GM12865 (cell line): ENCODE measurements around the gene CTDSP1.

ENCODE experiments used
- DNase-seq: peaks from one replicate; pipeline ENCODE4 v3.0.0; 2010; ENCODE audit warnings: low read depth
- H3K4me3 ChIP-seq: 2 replicates; pipeline ENCODE4 v1.5.1; 2011; ENCODE audit warnings: mild to moderate bottlenecking, low read depth, low read length, control low read depth
- CTCF ChIP-seq: IDR thresholded peaks from 2 replicates; pipeline ENCODE4 v1.5.1; 2011; ENCODE audit warnings: low read length, control low read depth, low read depth, inconsistent platforms; ENCODE audit not compliant: insufficient read depth; ENCODE audit errors: missing control alignments

CTDSP1 gene

GRCh38 chr2:218395456-218395825, 4.2 kb upstream of the CTDSP1 start:
- DNase-seq = no peak
- TF ChIP-seq CTCF = no peak

GRCh38 chr2:218395826-218396687, 3.6 kb upstream of the CTDSP1 start:
- peak; percentile 98 for DNase-seq
- peak overlapping the region; percentile 91 for H3K4me3 ChIP-seq
- peak; percentile 78 for TF ChIP-seq CTCF

More at GRCh38 chr2:218395456-218395825, 4.2 kb upstream of the CTDSP1 start:
- peak overlapping the region; percentile 58 for H3K4me3 ChIP-seq

- H3K4me3 ChIP-seq = peak overlapping the region; percentile 91
- no peak for TF ChIP-seq CTCF
- peak; percentile 83 for DNase-seq
Observed at GRCh38 chr2:218396688-218397462, 2.8 kb upstream of the CTDSP1 start.

- DNase-seq = no peak
- no peak for TF ChIP-seq CTCF
- H3K4me3 ChIP-seq = peak overlapping the region; percentile 91
Observed at GRCh38 chr2:218397463-218397819, 2.2 kb upstream of the CTDSP1 start.

GRCh38 chr2:218397820-218398436, 1.7 kb upstream of the CTDSP1 start:
- TF ChIP-seq CTCF = no peak
- peak overlapping the region; percentile 91 for H3K4me3 ChIP-seq
- DNase-seq = peak; percentile 91

GRCh38 chr2:218398437-218399390, 954 bp upstream of the CTDSP1 start:
- peak overlapping the region; percentile 91 for H3K4me3 ChIP-seq
- DNase-seq = peak; percentile 88
- TF ChIP-seq CTCF = no peak
